ENCODE measurements around the gene LRP8. TPM values are rescaled to one million over a fixed set of nuclear protein-coding genes. Genes with fewer than 3 reads are reported as not detected.

The LRP8 gene
- 19.9 and 24.9 TPM in 2 replicates for polyA plus RNA-seq (2012; rRNA removed)
- polyA plus RNA-seq (2012; cell fraction: cytosol; rRNA removed) = 9.2 and 17.3 TPM in 2 replicates
- 55.4 and 62.4 TPM in 2 replicates for polyA plus RNA-seq (2012; cell fraction: nucleus; rRNA removed)

DNA sequence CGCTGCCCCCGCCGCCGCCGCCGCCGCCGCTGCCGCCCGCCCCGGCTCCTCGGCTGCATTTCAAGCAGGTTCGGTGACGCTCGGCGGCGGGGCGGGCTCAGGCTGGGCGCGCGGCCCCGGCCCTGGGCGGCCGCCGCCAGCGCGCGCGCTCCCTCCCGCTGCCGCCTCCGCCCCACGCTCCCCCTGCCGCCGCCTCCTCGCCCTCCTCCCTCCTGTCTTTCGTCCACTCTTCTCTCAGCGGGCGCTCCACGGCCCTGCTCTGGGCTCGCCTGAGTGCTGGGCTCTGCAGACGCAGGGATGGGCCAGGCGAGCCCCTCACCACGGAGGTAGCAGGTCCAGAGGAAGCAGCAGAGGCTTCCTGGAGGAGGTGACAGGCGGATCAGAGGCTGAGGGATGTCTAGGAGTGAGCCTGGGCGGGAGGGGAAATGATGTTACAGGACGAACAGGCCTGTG lies at the start of gene LRP8:
Gene LRP8, minus strand, starts transcription at position 62 of the 453 bp plus-strand sequence. CDS start 158 bp downstream, outside the sequence.
- Histone ChIP-seq H3K4me2 (peak within 1 kb of the TSS; percentile 99), H3K27ac (ENCODE audit: low read depth in 2 of 2, low read length in 1 of 2) (peak within 1 kb of the TSS; percentile 21 to 81; a peak in 2 of 4 replicates), H3K9ac (peak within 1 kb of the TSS; percentile 81), H4K20me1 (ENCODE audit: insufficient read depth) (no peaks in the 10 kb centered on the region), H3K79me2 (ENCODE audit: insufficient read depth) (peaks cover 6% of the 10 kb centered on the region; the same call in 1 of the 2 replicates), H3K9me3 (no peaks in the 10 kb centered on the region), H3F3A (replicated peaks; ENCODE audit: insufficient read depth) (no peaks in the 10 kb centered on the region), H2AFZ (ENCODE audit: low read depth) (peak within 1 kb of the TSS; percentile 88), H3K4me1 (ENCODE audit: control insufficient read depth in 1 of 2, insufficient read depth in 2 of 2, low read depth in 1 of 2, low read length in 1 of 2) (peaks cover 0 to 21% of the 10 kb centered on the region in 2 experiments; a peak in 2 of 4 replicates), H3K36me3 (replicated peaks in 1 of 2; ENCODE audit: control insufficient read depth in 1 of 2, insufficient read depth in 2 of 2, low read length in 1 of 2) (peaks cover 5 to 10% of the 10 kb centered on the region in 2 experiments), H3K27me3 (ENCODE audit: insufficient read depth) (no peaks in the 10 kb centered on the region), H3K9me2 (no peaks in the 10 kb centered on the region), H3K4me3 (ENCODE audit: low read depth in 2 of 2, low read length in 1 of 2) (peak within 1 kb of the TSS; percentile 76 to 96)
- WGBS (ENCODE audit: low lambda C conversion rate) = 11% methylated on average over 8 of the region's 47 CpGs
- ChIA-PET POLR2A (interaction anchor here (2.7 kb wide), 1 partner anchor 12 kb away, joined by 11 read pairs; no protein-coding TSS in a partner anchor), CTCF (interaction anchor here (2.3 to 2.7 kb wide), 2 partner anchors 50 to 65 kb away, joined by 12 to 18 read pairs; no protein-coding TSS in a partner anchor)
- TF ChIP-seq, protein P1, sequence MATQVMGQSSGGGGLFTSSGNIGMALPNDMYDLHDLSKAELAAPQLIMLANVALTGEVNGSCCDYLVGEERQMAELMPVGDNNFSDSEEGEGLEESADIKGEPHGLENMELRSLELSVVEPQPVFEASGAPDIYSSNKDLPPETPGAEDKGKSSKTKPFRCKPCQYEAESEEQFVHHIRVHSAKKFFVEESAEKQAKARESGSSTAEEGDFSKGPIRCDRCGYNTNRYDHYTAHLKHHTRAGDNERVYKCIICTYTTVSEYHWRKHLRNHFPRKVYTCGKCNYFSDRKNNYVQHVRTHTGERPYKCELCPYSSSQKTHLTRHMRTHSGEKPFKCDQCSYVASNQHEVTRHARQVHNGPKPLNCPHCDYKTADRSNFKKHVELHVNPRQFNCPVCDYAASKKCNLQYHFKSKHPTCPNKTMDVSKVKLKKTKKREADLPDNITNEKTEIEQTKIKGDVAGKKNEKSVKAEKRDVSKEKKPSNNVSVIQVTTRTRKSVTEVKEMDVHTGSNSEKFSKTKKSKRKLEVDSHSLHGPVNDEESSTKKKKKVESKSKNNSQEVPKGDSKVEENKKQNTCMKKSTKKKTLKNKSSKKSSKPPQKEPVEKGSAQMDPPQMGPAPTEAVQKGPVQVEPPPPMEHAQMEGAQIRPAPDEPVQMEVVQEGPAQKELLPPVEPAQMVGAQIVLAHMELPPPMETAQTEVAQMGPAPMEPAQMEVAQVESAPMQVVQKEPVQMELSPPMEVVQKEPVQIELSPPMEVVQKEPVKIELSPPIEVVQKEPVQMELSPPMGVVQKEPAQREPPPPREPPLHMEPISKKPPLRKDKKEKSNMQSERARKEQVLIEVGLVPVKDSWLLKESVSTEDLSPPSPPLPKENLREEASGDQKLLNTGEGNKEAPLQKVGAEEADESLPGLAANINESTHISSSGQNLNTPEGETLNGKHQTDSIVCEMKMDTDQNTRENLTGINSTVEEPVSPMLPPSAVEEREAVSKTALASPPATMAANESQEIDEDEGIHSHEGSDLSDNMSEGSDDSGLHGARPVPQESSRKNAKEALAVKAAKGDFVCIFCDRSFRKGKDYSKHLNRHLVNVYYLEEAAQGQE (IDR thresholded peaks at IDR 0.05; ENCODE audit: low read depth, low read length) = no peak
- TF ChIP-seq, protein P2, sequence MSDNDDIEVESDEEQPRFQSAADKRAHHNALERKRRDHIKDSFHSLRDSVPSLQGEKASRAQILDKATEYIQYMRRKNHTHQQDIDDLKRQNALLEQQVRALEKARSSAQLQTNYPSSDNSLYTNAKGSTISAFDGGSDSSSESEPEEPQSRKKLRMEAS (IDR thresholded peaks at IDR 0.05; ENCODE audit: low read depth) = 0 out of 2 replicates have a peak, but pooled peaks have one; percentile 36
- TF ChIP-seq FOSL2 (IDR thresholded peaks at IDR 0.05; ENCODE audit: borderline replicate concordance, low read depth) = no peak
- TF ChIP-seq MXI1 (IDR thresholded peaks at IDR 0.05; ENCODE audit: low read depth, low read length) = 0 out of 2 replicates have a peak, but pooled peaks have one; percentile 34
- TF ChIP-seq RCOR1 (IDR thresholded peaks at IDR 0.05; ENCODE audit: low read length) = 0 out of 2 replicates have a peak, but pooled peaks have one; percentile 35
- no peak for TF ChIP-seq EZH2phosphoT487 (IDR thresholded peaks at IDR 0.05; ENCODE audit: borderline replicate concordance, low read depth)
- no peak for TF ChIP-seq FOXJ3 (CRISPR knock-in tag; IDR thresholded peaks at IDR 0.05)
- TF ChIP-seq SMC3 (IDR thresholded peaks at IDR 0.05; ENCODE audit: low read depth, low read length) = no peak
- no peak for TF ChIP-seq RXRA (IDR thresholded peaks at IDR 0.05; ENCODE audit: borderline replicate concordance, low read depth)
- no peak for TF ChIP-seq NRF1 (IDR thresholded peaks at IDR 0.05; ENCODE audit: low read depth, low read length)
- DNase-seq = peak; percentile 96

DNA sequence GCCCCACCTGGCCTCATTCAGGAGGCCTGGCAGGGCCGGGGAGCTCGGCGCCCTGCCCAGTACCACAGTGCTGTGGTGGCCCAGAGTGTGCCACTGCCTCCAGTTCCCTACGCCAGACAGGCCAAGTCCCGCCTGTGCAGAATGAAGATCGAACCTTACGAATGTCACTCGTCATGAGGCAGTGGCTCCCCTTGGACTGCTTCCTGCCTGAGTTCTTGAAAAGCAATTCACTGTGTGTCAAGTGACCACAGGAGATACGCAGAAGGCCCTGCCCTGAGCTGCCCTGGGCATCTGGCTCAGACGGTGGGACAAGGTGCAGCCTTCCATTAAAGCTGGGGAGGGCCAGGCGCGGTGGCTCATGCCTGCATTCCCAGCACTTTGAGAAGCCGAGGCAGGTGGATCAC lies 49.6 kb upstream of the LRP8 start:
- CTCF ChIA-PET = interaction anchor here (1.3 to 4.8 kb wide), 2 partner anchors 16 to 100 kb away, joined by 7 to 39 read pairs; no protein-coding TSS in a partner anchor
- Histone ChIP-seq H3K9me3 (no peaks in the 10 kb centered on the region), H3K27ac (ENCODE audit: low read depth in 2 of 2, low read length in 1 of 2) (no peak overlapping the region), H2AFZ (ENCODE audit: low read depth) (no peak overlapping the region), H3K4me2 (no peak overlapping the region), H3K4me3 (ENCODE audit: low read depth in 2 of 2, low read length in 1 of 2) (no peak overlapping the region), H3K4me1 (ENCODE audit: control insufficient read depth in 1 of 2, insufficient read depth in 2 of 2, low read depth in 1 of 2, low read length in 1 of 2) (peaks cover 5 to 6% of the 10 kb centered on the region in 2 experiments; a peak in 2 of 4 replicates), H3K9me2 (no peaks in the 10 kb centered on the region), H3F3A (replicated peaks; ENCODE audit: insufficient read depth) (no peaks in the 10 kb centered on the region), H3K9ac (no peak overlapping the region), H3K79me2 (ENCODE audit: insufficient read depth) (no peaks in the 10 kb centered on the region), H3K36me3 (replicated peaks in 1 of 2; ENCODE audit: control insufficient read depth in 1 of 2, insufficient read depth in 2 of 2, low read length in 1 of 2) (no peaks in the 10 kb centered on the region), H4K20me1 (ENCODE audit: insufficient read depth) (no peaks in the 10 kb centered on the region), H3K27me3 (ENCODE audit: insufficient read depth) (no peaks in the 10 kb centered on the region)
- no peak for DNase-seq
- TF ChIP-seq TAF1 (IDR thresholded peaks at IDR 0.05; ENCODE audit: borderline replicate concordance, low read depth, low read length) = no peak
- TF ChIP-seq, protein P3, sequence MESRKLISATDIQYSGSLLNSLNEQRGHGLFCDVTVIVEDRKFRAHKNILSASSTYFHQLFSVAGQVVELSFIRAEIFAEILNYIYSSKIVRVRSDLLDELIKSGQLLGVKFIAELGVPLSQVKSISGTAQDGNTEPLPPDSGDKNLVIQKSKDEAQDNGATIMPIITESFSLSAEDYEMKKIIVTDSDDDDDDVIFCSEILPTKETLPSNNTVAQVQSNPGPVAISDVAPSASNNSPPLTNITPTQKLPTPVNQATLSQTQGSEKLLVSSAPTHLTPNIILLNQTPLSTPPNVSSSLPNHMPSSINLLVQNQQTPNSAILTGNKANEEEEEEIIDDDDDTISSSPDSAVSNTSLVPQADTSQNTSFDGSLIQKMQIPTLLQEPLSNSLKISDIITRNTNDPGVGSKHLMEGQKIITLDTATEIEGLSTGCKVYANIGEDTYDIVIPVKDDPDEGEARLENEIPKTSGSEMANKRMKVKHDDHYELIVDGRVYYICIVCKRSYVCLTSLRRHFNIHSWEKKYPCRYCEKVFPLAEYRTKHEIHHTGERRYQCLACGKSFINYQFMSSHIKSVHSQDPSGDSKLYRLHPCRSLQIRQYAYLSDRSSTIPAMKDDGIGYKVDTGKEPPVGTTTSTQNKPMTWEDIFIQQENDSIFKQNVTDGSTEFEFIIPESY (IDR thresholded peaks at IDR 0.05; ENCODE audit: borderline replicate concordance, low read depth) = no peak
- no peak for TF ChIP-seq TEAD4 (IDR thresholded peaks at IDR 0.05; ENCODE audit: borderline replicate concordance, insufficient read depth)
- TF ChIP-seq, protein P1 (IDR thresholded peaks at IDR 0.05; ENCODE audit: low read depth, low read length) = no peak
- no peak for TF ChIP-seq EP300 (IDR thresholded peaks at IDR 0.05; ENCODE audit: borderline replicate concordance in 1 of 2, low read depth in 1 of 2, low read length in 1 of 2)
- no peak for TF ChIP-seq JUND (IDR thresholded peaks at IDR 0.05)
- WGBS (ENCODE audit: low lambda C conversion rate) = 93% methylated on average over 8 of the region's 13 CpGs
- POLR2A ChIA-PET = interaction anchor here (0.7 kb wide), 1 partner anchor 51 kb away, joined by 3 read pairs; no protein-coding TSS in a partner anchor

Data from SK-N-SH (cell line).